ENCODE results near the gene OSBPL9.
"Not testable (repeated sequence)": the region's sequence is repeated elsewhere in the genome, so short reads cannot be mapped to it uniquely, and the experiment has no call there.

Gene OSBPL9

GRCh38 chr1:51638350-51638749, 21.5 kb downstream of the OSBPL9 start:
- no peak for DNase-seq

GRCh38 chr1:51639694-51640093, 22.8 kb downstream of the OSBPL9 start:
- DNase-seq, result no peak

DNA sequence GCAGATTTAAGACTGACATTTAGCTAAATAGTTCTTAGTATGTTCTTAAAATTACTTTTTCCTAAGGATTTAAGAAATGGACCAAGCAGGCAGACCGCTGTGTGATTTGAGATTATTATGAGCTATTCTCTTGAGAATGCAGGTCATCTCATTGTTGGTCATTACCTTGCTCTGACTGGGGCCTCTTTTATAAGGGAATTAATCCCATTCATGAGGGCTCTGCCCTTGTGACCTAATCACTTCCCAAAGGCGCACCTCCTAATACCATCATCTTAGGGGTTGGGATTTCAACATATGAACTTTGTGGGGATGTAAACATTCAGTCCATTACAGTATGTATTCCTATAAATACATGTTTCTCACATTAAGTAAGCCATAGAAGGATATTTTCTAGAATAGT, 24.2 kb downstream of the OSBPL9 start:
- DNase-seq, result no peak

DNA sequence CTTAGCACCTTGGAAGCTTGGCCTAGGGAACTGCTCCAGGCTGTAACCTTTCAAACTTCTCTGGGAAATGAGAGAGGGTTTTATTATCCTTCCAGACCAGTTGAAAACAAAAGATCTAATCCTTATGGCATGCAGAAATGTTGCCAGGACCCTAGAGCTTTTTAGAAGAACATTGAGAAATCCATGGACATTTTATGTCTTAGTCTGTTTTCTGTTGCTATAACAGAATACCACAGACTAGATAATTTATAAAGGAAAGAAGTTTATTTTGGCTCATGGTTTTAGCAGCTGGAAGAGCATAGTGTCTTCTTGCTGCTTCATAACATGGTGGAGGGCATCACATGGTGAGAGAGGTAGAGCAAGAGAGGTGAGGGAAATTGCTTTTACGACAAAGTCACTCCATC, 25.8 kb downstream of the OSBPL9 start:
- DNase-seq, result no peak

- no peak for DNase-seq
Measured at GRCh38 chr1:51643362-51643761, 26.5 kb downstream of the OSBPL9 start.

DNA sequence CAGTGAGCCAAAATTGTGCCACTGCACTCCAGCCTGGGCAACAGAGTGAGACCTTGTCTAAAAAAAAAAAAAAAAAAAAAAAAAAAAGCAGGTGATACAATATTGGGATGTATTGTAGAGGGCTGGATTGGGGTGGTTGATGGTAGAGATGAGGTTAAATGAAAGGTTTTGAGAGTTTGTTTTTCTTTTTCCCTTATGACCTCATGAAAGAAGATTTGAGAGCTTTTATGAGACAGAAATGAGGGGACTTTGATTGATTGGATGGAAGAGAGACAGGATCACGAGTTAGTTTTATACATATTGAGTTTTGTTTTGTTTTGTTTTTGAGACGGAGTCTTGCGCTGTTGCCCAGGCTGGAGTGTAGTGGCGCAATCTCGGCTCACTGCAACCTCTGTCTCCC, 27.1 kb downstream of the OSBPL9 start:
- DNase-seq, result no peak

GRCh38 chr1:51644533-51645197, 27.8 kb downstream of the OSBPL9 start:
- no peak for DNase-seq

- DNase-seq, result not testable (repeated sequence)
Measured at GRCh38 chr1:51646592-51646991, 29.7 kb downstream of the OSBPL9 start.

GRCh38 chr1:51648180-51649109, 31.6 kb downstream of the OSBPL9 start:
- no peak for DNase-seq

DNA sequence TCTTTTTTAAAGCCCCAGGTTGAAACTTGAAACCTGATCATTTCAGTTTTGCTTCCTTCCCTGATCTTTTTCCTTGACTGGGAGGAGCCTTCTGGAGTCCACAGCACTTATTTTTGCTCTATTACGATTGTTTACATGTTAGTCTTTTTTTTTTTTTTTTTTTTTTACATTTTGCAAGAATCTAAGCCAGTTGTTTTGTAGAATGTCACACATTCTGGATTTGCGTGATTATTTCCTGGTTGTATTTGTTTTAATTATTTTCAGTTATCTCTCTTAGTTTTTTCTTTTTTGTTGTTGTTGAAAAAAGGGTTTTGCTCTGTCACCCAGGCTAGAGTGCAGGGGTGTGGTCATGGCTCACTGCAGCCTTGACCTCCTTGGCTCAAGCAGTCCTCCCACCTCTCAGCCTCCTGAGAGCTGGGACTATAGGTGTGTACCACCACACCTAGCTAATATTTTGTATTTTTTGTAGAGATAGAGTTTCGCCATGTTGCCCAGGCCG, 32.8 kb downstream of the OSBPL9 start:
- DNase-seq, result no peak

GRCh38 chr1:51650198-51650597, 33.3 kb downstream of the OSBPL9 start:
- no peak for DNase-seq

GRCh38 chr1:51651552-51651942, 34.7 kb downstream of the OSBPL9 start:
- no peak for DNase-seq

DNA sequence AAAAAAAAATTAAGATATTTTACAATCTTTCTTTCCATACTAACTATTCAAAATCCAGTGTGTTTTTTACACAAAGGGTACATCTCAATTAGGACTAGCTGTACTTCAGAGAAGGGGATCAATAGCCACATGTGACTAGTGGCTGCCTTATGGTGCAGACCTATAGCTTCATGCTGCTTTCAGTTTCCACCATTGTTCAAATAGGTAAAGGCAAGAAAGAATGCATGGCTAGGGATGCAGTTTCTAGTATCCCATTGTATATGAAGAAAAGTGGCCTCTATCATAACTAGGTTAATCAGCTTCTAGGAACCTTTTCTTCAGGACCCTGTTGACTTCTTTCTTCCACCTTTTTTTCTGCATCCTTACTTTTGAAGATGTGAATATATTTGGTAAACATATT, 35.7 kb downstream of the OSBPL9 start:
- DNase-seq, result no peak

DNA sequence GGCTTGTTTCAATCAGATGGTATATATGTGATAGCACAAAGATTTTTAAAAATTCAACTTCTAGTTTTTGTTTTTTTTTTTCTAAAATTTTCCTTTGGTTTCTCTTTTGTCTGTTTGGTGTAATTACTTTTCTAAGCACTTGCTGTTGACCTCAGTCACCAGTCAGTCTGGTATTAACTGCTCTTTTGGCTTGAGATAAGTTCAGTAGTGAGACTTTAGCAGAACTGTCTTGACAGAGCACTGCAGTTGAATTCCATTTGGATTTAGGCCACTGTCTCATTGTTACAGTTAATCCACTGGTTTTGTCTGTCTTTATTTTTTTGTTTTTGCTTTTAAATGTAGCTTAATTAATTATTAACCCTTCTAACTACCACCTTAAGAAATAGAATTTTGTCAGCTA, 36.2 kb downstream of the OSBPL9 start:
- DNase-seq, result no peak

DNA sequence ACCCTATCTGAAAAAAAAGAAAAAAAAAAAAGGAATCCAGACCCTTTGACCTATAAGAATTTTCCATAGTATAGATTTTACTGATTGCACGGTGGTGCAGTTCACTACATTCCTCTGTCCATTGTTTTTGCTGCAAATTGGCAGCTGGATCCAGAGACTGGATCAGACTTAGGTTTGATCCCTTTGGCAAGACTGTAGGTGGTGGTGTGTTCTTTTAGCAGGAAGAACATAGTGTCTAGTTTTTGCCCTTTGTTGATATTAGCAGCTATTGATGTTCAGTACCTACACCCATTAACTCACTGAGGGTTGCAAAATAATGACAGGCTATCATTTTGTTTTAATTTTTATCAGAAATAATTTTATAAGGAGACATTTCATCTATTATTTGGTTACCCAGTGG, 37.1 kb downstream of the OSBPL9 start:
- DNase-seq, result no peak

DNA sequence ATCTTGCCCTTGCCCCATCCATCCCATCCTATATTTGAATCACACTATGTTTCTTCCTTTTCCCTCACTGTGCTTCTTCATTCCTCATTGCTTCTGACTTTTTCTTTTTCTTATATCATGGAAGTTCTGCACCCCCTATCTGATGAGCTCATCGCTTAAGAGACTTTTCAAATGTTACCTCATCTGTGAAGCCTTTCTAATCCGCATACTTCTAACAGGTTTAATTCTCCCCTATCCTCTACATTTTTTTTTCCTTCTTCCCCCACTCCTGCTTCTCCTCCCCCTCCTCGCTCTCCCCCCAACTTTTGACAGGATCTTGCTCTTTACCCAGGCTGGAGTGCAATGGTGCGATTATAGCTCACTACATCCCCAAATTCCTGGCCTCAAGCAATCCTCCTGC, 39.5 kb downstream of the OSBPL9 start:
- no peak for DNase-seq

DNA sequence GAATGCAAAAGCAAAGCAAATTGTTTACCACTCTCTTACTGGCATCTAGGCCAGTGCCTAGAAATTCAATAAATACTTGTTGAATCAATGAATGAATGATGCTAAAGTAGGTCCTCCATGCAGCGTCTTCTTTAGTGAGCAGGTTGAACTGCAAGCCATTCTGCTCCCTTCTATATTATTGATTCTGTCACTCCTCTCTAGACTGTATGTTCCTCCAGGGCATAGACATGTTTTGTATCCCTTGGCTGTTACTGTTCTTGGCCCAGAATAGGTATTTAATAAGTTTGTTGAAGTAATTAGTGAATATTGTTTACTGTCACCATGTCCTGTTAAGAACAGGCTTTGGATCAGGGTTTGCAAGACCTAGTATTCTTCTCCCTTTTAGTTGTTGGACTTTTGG, 43.7 kb downstream of the OSBPL9 start:
- no peak for DNase-seq

DNA sequence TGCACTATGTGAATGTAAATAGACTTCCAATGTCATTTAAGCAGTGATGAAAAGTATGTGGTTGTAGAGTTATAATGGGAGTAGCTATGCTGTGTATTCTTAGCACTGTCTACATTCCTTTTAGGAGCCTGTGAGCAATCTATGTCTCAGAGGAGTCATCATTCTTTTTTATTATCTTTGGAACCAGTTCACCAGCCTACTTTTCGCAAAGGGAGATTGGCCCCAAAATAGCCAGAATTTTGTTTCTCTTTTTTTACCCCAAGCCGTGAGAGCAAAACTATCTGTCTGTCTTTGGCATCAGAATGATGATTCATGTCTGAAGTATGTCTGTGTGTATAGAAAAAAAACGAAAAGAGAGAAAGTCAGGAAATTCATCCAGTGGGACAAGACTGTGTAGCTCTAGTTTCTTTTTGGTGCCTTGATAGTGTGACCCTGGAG, 44.2 kb downstream of the OSBPL9 start:
- DNase-seq, result no peak

GRCh38 chr1:51663105-51663504, 46.2 kb downstream of the OSBPL9 start:
- no peak for DNase-seq

DNA sequence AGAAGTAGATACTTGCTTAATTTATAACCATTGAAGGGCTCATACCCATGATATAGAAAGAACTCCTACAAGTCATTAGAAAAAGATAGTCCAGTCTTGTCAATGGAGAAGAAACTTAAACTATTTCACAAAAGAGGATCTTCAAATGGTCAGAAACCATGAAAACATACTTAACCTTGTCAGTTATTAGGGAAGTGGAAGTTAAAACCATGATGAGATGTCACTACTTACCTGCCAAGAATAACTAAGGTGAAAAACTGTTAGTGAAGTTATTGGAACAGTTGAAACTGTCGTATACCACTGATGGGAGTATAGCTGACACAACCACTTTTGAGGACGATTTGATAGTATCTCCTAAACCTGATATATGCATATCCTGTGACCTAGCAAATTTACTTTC, 46.8 kb downstream of the OSBPL9 start:
- no peak for DNase-seq

DNA sequence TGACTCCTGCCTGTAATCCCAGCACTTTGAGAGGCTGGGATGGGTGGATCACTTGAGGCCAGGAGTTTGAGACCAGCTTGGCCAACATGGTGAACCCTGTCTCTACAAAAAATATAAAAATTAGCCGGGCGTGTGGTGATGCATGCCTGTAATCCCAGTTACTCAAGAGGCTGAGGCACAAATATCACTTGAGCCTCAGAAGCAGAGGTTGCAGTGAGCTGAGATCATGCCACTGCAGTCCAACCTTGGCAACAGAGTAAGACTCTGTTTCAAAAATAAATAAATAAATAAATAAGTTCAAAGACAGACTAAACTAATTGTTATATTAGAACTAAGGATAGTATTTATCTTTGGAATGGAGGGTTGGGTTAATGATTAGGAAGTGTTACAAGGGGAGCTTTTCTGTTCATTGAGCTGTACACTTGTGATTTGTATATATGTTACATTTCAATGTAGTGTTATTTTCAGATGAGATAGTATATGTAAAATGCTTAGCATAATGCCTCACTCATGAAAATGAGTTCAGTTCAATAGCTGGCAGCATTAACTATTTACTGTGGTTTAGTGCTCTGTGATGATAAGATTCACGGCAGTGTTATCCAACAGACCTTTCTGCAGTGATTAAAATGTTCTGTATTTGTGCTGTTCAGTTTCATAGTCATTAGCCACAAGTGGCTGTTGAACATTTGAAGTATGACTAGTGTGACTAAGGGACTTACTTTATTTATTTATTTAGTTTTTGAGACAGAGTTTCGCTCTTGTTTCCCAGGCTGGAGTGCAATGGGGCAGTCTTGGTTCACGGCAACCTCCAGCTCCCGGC, 47.7 kb downstream of the OSBPL9 start:
- no peak for DNase-seq

- no peak for DNase-seq
Measured at GRCh38 chr1:51666478-51666877, 49.6 kb downstream of the OSBPL9 start.

DNA sequence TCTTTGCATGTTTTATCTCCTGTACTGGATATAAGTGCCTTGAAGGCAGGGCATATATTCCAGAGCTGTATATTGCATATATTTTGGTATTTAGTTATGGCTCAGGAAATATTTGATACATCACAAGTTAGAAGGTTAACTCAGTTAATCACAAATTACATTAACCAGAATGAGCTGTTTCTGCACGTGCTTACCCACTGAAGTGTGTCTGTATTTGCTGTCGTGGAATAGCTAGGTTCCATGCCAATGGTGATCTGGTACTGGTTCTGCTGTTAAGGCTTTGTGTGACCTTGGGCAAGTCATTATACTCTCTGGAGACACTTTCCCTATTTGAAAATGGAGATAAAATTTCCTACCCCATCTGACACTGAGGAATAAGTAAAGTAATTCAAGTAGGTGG, 50.7 kb downstream of the OSBPL9 start:
- no peak for DNase-seq
